Naive B cell (primary cell): ENCODE results near the gene IQUB. TPM values are rescaled to one million over a fixed set of nuclear protein-coding genes. Genes with fewer than 3 reads are reported as not detected.

Experiments
- ATAC-seq, 2 donors: fragments of 150-1000 bp; cut with Tn5 transposase; 2 replicates each; pipeline ENCODE4 v1.10.0; 2021; ENCODE audit warnings: low read depth in 2 of 2, mild to moderate bottlenecking in 2 of 2, moderate library complexity in 2 of 2
- DNase-seq: peaks from one replicate; pipeline ENCODE4 v3.0.0; 2022
- H3K27ac Mint-ChIP-seq, 6 donors: one replicate each; pipeline ENCODE4 v1.8.0; 2020 to 2022; ENCODE audit warnings: mild to moderate bottlenecking in 6 of 6, mixed read lengths in 6 of 6, moderate library complexity in 5 of 6, inconsistent platforms in 2 of 6
- H3K27me3 Mint-ChIP-seq, 3 donors: one replicate each; pipeline ENCODE4 v1.8.0; 2021 to 2022; ENCODE audit warnings: mixed read lengths in 3 of 3, mild to moderate bottlenecking in 1 of 3
- H3K36me3 Mint-ChIP-seq, 2 donors: one replicate each; pipeline ENCODE4 v1.8.0; 2020 to 2022; ENCODE audit warnings: mixed read lengths in 2 of 2, inconsistent platforms in 1 of 2, mild to moderate bottlenecking in 1 of 2
- H3K4me1 Mint-ChIP-seq, 3 donors: one replicate each; pipeline ENCODE4 v1.8.0; 2020 to 2022; ENCODE audit warnings: mixed read lengths in 3 of 3, inconsistent platforms in 1 of 3, mild to moderate bottlenecking in 1 of 3, moderate library complexity in 1 of 3
- H3K4me3 Mint-ChIP-seq, 8 donors: one replicate each; pipeline ENCODE4 v1.8.0; 2020 to 2022; ENCODE audit warnings: mild to moderate bottlenecking in 8 of 8, mixed read lengths in 8 of 8, moderate library complexity in 8 of 8, inconsistent platforms in 2 of 8
- H3K9me3 Mint-ChIP-seq, 7 donors: one replicate each; pipeline ENCODE4 v1.8.0; 2020 to 2022; ENCODE audit warnings: mixed read lengths in 7 of 7, mild to moderate bottlenecking in 5 of 7, inconsistent platforms in 2 of 7, moderate library complexity in 1 of 7
- polyA plus RNA-seq, 6 donors: library from polyadenylated mRNA; unstranded; fragments of 300-500 nt; fragmentation: Illumina TruSeq; gene quantifications; one replicate each; pipeline ENCODE4 v1.2.3, GENCODE V29; 2021; ENCODE audit warnings: low read depth in 6 of 6

Gene IQUB
- polyA plus RNA-seq, 6 donors from 2014 or later: 0.08 TPM; not detected in 5

DNA sequence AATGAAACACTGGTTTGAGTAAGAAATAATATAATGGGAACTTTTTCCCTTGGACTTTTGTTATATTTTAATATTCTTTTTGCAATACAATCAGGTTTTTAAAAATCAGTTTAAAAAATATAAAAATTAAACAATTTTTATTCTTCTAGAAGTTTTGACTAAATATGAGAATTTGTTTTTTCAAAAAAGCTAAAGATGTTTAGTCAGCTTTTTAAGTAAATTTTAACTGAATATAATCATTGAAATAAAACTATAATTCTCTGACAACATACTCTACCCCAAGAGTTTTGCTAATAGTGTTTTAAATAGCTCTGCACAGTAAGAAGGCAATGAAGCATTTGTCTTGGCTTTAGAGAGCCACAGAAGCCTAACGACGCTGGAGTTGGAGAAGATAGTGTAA, 70.5 kb downstream of the IQUB start:
- no peak overlapping the region for H3K4me3 Mint-ChIP-seq
- peaks cover 0 to 5% (median 0%) of the 10 kb centered on the region in 3 donors for H3K27me3 Mint-ChIP-seq
- ATAC-seq (no peak), DNase-seq (no peak)
- H3K27ac Mint-ChIP-seq: no peak overlapping the region
- no peaks in the 10 kb centered on the region for H3K9me3 Mint-ChIP-seq
- no peaks in the 10 kb centered on the region for H3K4me1 Mint-ChIP-seq
- H3K36me3 Mint-ChIP-seq: no peaks in the 10 kb centered on the region

DNA sequence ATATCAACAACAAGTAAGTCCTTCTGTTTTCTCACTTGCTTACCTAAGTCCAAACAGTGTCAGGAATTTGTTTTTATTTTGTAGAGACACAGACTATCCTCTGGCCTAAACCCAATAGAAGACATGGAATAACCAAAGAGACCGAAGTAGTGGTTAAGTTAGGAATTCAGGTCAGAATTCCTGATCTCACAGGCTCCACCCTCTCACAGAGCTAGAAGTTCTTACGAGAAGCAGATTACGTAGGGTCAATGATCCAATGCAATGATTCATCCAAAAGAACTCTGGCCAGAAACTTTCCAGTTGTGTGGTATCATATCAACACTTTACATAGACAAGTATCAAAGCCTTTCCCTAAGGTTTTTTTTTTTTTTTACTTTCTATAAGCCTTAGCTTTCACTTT, 73.8 kb downstream of the IQUB start:
- ATAC-seq: no peak
- no peak for DNase-seq
- no peaks in the 10 kb centered on the region for H3K27me3 Mint-ChIP-seq
- H3K36me3 Mint-ChIP-seq: no peaks in the 10 kb centered on the region
- no peaks in the 10 kb centered on the region for H3K9me3 Mint-ChIP-seq
- H3K4me3 Mint-ChIP-seq: no peak overlapping the region
- H3K27ac Mint-ChIP-seq: no peak overlapping the region
- H3K4me1 Mint-ChIP-seq: no peaks in the 10 kb centered on the region

DNA sequence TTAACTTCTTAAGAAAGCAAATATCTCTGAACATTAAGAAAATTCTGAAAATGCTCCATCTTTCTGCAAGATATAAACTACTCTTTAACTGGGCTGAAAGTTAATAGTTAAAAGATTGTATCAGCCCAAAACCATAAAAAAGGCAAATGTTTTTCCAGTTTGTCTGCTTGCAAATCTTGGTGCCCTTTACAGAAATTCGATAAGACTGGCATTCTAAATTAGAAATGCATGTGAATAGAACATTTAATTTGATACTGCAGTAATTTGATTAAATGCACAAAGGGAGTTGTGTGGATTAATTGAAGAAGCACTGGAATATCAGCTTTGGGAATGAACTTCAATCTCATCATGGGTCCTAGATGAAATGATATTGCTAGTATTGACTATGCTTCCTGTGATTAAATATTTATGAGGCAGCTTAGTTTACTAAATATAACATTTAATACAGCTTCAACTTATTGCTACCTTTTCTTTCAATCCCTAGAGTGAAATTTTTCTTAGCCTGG, 78.4 kb downstream of the IQUB start:
- DNase-seq: no peak
- H3K27ac Mint-ChIP-seq: no peak overlapping the region
- H3K9me3 Mint-ChIP-seq: peaks cover 3 to 10% (median 7%) of the 10 kb centered on the region in 7 donors
- no peak overlapping the region for H3K4me3 Mint-ChIP-seq
- H3K27me3 Mint-ChIP-seq: peaks cover 0 to 4% (median 0%) of the 10 kb centered on the region in 3 donors
- ATAC-seq: no peak
- peaks cover 4 to 8% of the 10 kb centered on the region in 2 donors for H3K36me3 Mint-ChIP-seq
- no peaks in the 10 kb centered on the region for H3K4me1 Mint-ChIP-seq

DNA sequence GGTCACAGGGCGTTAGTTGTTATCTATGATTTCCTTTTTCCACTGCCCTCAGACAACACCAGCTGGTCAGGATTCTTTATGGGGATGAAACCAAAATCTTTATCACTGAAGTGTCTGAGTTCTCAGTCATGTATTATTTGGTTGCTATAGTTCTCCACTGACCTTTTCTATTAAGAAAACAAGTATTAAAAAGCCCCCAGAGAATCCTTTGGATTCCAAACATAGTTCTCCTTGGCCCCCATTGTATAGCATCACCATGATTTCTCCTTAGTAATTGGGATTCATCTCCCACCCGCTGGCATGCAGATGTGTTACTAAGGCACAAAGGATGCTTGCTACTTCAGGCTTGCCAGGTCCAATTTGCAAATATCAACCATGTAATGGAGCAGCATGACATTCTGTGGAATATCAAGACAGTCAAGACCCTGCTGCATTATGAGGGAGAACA, 94.3 kb downstream of the IQUB start:
- no peak for DNase-seq
- no peak for ATAC-seq
- Mint-ChIP-seq H3K36me3 (no peaks in the 10 kb centered on the region), H3K4me3 (no peak overlapping the region), H3K9me3 (peaks cover 0 to 7% (median 2%) of the 10 kb centered on the region in 7 donors), H3K27me3 (no peaks in the 10 kb centered on the region), H3K4me1 (no peaks in the 10 kb centered on the region), H3K27ac (no peak overlapping the region)

DNA sequence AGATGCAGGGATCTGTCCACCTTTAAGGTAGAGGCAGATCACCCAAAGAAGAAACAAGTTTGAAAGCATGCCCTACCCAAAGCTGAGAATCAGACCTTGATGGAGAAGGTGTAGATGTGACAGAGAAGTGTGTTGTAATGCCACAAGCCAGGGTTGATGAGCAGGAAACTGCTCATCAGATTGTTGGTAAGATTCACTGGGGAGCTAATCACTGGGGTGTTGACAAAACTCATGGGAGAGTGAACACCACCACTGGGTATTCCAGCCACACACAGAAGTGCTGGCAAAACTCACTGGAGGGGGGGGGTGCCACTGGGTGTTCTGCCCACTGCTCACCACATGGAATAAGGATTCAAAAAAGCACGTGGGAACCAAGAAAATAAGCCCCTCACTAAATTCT, 95.2 kb downstream of the IQUB start:
- Mint-ChIP-seq H3K4me1 (no peaks in the 10 kb centered on the region), H3K27me3 (no peaks in the 10 kb centered on the region), H3K27ac (no peak overlapping the region), H3K36me3 (no peaks in the 10 kb centered on the region), H3K4me3 (no peak overlapping the region), H3K9me3 (peaks cover 0 to 7% (median 0%) of the 10 kb centered on the region in 7 donors)
- DNase-seq: no peak
- ATAC-seq: no peak

DNA sequence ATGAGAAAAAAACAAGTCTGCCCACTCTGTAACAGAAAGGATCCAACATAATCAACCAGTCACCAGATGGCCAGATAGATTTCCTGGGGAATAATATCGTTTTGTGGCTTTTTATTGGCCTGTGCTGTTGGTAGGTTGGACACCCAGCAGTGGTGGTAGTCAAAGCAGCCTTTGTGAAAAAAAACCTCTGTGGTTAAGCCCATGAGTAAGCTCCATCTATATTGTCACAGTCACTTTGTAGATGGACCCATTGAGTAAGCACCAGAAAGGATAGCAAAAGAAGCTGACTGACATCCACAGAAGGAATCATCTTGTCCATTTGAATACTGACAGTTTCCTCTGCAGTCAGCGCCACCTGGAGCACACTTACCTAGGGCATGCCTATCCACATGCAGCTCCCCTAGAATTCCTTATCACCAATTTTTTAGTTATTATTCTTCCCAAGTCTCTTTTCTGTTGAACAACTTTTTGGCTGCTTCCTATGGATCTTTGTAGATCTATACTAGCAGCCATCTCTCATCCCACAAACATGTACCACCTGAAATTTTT, 96.9 kb downstream of the IQUB start:
- Mint-ChIP-seq H3K36me3 (no peaks in the 10 kb centered on the region), H3K27ac (no peak overlapping the region), H3K4me1 (no peaks in the 10 kb centered on the region), H3K27me3 (no peaks in the 10 kb centered on the region), H3K4me3 (no peak overlapping the region), H3K9me3 (peaks cover 0 to 7% (median 0%) of the 10 kb centered on the region in 7 donors)
- ATAC-seq (no peak), DNase-seq (no peak)

DNA sequence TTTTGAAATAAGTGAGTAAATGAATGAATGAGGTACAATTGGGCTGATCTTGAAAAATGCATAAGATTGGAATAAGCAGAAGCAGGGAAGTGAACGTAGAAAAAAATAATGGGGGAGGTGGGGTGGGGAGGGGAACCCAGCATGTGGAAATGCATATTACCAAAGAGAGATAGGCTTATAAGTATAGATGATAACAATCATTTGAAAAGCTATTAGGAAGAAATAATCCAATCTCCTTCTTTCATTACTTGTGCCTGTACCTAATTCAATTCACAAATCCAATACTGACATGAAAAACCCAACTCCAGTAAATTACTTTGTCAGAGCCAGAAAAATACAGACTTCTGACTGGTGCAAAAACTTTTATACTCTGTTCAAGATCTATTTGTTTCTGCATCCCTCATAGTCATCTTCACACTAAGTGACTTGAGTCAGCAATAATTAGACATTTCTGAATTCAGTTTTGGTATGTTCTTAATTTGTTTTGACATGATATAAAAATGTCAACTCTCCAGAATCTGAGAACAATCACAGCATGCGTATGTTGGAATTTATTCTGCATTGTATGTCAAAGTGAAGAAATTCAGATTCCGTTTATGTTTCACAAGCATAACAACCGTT, 99.2 kb downstream of the IQUB start:
- H3K36me3 Mint-ChIP-seq: no peaks in the 10 kb centered on the region
- H3K9me3 Mint-ChIP-seq: peaks cover 0 to 7% (median 0%) of the 10 kb centered on the region in 7 donors
- H3K4me3 Mint-ChIP-seq: no peak overlapping the region
- H3K27ac Mint-ChIP-seq: no peak overlapping the region
- H3K27me3 Mint-ChIP-seq: no peaks in the 10 kb centered on the region
- no peaks in the 10 kb centered on the region for H3K4me1 Mint-ChIP-seq
- ATAC-seq (no peak), DNase-seq (no peak)

DNA sequence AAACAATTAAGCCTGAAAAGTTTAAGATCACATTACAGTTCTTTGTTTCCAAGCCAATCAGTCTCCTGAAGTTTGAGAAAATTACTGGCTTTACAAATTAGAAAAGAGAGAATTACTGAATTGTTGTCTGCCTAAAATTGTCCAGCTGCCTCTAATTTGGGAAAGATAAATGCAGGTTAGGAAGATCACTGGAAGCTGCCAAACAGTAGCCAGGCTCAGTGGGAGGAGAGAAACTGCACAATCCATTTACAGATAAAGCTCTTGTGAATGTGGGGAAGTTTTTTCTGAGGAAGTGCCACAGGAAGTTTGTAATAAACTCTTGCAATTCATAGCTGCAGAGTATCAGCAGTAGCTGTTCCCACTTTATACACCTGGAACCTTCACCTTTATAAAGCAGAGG, 100.7 kb downstream of the IQUB start:
- DNase-seq (no peak), ATAC-seq (no peak)
- H3K27me3 Mint-ChIP-seq: no peaks in the 10 kb centered on the region
- no peaks in the 10 kb centered on the region for H3K36me3 Mint-ChIP-seq
- H3K4me1 Mint-ChIP-seq: no peaks in the 10 kb centered on the region
- H3K9me3 Mint-ChIP-seq: peaks cover 0 to 5% (median 0%) of the 10 kb centered on the region in 7 donors
- no peak overlapping the region for H3K4me3 Mint-ChIP-seq
- H3K27ac Mint-ChIP-seq: peak overlapping the region in 1 of 6 donors; percentile 26

DNA sequence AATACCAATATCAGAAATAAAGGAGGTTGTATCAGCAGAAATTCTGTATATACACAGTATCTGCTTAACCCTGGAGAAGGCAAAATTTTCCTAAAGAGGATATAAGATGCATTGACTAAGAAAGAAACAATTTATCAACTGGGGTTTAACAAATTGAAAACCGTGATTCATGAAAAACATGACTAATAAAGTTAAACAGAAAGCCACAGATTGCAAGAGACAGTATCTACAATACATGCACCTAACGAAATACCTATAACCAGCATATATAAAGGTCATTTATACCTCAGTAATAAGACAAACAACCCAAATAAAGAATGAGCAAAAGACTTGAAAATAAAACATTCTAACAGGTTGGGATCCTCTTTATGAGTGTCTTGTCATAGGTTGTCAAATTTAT, 101.8 kb downstream of the IQUB start:
- Mint-ChIP-seq H3K27me3 (no peaks in the 10 kb centered on the region), H3K4me1 (no peaks in the 10 kb centered on the region), H3K4me3 (no peak overlapping the region), H3K27ac (no peak overlapping the region), H3K9me3 (peaks cover 0 to 4% (median 3%) of the 10 kb centered on the region in 7 donors), H3K36me3 (no peaks in the 10 kb centered on the region)
- no peak for DNase-seq
- ATAC-seq: no peak

DNA sequence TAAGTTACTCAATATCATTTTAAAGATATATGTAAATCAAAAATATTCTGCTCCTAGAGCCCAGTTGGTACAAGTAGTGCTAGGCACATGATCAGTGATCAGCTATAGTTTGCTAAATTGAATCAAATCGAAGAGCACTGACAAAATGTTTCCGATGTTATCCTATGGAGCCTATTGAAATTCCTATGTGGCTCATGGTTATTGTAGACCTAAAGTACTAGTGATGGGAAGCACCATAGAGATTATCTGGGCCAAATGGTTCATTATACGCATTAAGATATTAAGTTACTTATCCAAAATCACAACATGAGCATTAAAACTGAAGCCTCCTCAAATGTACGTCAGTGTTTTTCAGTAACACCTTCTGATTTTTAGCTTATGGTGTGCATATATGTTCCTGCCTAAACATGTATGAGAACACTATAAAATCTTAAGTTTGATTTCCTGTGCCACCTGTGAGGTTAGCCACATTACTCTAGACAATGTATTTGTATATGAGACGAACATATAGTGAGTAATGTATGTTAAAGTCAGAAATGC, 103.2 kb downstream of the IQUB start:
- no peaks in the 10 kb centered on the region for H3K36me3 Mint-ChIP-seq
- H3K9me3 Mint-ChIP-seq: peaks cover 0 to 5% (median 3%) of the 10 kb centered on the region in 7 donors
- no peaks in the 10 kb centered on the region for H3K4me1 Mint-ChIP-seq
- no peak overlapping the region for H3K27ac Mint-ChIP-seq
- DNase-seq (no peak), ATAC-seq (no peak)
- no peaks in the 10 kb centered on the region for H3K27me3 Mint-ChIP-seq
- no peak overlapping the region for H3K4me3 Mint-ChIP-seq

DNA sequence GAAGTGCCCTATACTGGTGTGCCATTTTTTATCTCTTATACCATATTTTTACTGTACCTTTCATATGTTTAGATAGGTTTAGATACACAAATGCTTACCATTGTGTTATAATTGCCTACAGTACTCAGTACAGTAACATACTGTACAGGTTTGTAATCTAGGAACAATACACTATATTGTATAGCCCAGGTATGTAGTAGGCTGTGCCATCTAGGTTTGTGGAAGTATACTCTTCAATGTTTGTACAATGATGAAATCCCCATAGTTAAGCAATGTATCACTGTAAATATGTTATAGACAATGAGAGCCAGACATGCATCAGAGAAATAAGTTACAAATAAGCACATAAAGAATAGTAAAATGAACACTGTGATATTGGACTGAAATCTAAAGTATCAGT, 109.1 kb downstream of the IQUB start:
- Mint-ChIP-seq H3K4me1 (no peaks in the 10 kb centered on the region), H3K4me3 (no peak overlapping the region), H3K27me3 (no peaks in the 10 kb centered on the region), H3K36me3 (no peaks in the 10 kb centered on the region), H3K27ac (no peak overlapping the region), H3K9me3 (peaks cover 6 to 27% (median 10%) of the 10 kb centered on the region in 7 donors)
- DNase-seq: no peak
- ATAC-seq: no peak

DNA sequence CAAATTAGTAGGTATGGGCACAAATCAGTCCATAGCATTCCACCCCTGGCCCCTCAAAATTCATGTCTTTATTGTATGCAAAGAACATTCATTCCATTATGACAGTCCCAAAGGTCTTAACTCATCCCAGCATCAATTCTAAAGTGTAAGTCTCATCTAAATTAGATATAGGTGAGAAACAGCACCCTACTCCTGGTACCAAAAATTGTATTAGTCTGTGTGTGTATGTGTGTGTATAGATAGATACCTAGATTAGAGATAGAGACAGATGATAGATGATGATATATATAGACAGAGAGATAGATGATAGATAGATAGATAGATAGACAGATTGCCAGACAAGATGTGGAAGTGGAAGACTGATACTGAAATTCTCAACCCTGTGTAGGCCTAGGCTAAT, 109.9 kb downstream of the IQUB start:
- ATAC-seq: no peak
- DNase-seq: no peak
- H3K27me3 Mint-ChIP-seq: no peaks in the 10 kb centered on the region
- H3K4me3 Mint-ChIP-seq: no peak overlapping the region
- H3K27ac Mint-ChIP-seq: no peak overlapping the region
- peaks cover 6 to 30% (median 9%) of the 10 kb centered on the region in 7 donors for H3K9me3 Mint-ChIP-seq
- H3K4me1 Mint-ChIP-seq: no peaks in the 10 kb centered on the region
- H3K36me3 Mint-ChIP-seq: no peaks in the 10 kb centered on the region

DNA sequence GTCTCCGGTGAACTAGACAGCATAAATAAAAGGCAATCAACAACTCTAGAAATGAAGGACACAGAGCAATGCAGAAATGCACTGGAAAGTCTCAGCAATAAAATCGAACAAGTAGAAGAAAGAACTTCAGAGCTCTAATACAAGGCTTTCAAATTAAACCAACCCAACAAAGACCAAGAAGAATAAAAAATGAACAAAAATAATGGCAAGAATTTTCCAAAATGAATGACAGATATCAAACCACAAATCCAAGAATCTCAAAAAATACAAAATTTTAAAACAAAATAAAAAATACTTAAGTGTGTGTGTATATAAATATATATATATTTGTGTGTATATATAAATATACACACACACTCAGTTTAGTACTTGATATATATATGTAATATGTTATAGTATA, 110.8 kb downstream of the IQUB start:
- no peak for DNase-seq
- H3K4me3 Mint-ChIP-seq: no peak overlapping the region
- peaks cover 6 to 38% (median 10%) of the 10 kb centered on the region in 7 donors for H3K9me3 Mint-ChIP-seq
- no peaks in the 10 kb centered on the region for H3K27me3 Mint-ChIP-seq
- ATAC-seq: no peak
- peaks cover under 1% of the 10 kb centered on the region in 2 donors for H3K36me3 Mint-ChIP-seq
- H3K27ac Mint-ChIP-seq: no peak overlapping the region
- H3K4me1 Mint-ChIP-seq: no peaks in the 10 kb centered on the region

DNA sequence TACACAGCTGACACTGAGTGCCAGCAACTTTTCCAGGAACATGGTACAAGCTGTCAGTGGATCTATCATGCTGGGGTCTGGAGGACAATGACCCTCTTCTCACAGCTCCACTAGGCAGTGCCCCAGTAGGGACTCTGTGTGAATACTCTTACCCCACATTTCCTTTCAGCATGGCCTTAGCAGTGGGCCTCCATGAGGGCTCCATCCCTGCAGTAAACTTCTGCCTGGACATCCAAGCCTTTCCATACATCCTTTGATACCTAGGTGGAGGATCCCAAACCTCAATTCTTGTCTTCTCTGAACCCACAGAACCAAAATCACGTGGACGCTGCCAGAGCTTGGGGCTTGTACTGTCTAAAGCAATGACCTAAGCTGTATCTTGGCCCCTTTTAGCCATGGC, 116.8 kb downstream of the IQUB start:
- Mint-ChIP-seq H3K36me3 (peaks cover 4 to 7% of the 10 kb centered on the region in 2 donors), H3K4me1 (no peaks in the 10 kb centered on the region), H3K9me3 (peaks cover 11 to 55% (median 23%) of the 10 kb centered on the region in 7 donors), H3K27me3 (no peaks in the 10 kb centered on the region), H3K27ac (no peak overlapping the region), H3K4me3 (no peak overlapping the region)
- no peak for DNase-seq
- no peak for ATAC-seq
